GM12801 (cell line): ENCODE data around the gene MYLK2.

ENCODE experiments used
- CTCF ChIP-seq: IDR thresholded peaks from one replicate; pipeline ENCODE4 v1.5.1; 2011; ENCODE audit warnings: control low read depth; ENCODE audit not compliant: insufficient read length; ENCODE audit errors: extremely low read depth

The MYLK2 gene

GRCh38 chr20:31856516-31856915 is 37.4 kb downstream of the MYLK2 start:
- no peak for TF ChIP-seq CTCF

GRCh38 chr20:31857861-31858759 is 39.0 kb downstream of the MYLK2 start:
- no peak for TF ChIP-seq CTCF

GRCh38 chr20:31858760-31859083 is 39.6 kb downstream of the MYLK2 start:
- TF ChIP-seq CTCF: no peak

- TF ChIP-seq CTCF: no peak
Observed at GRCh38 chr20:31859266-31859997, 40.3 kb downstream of the MYLK2 start.

- TF ChIP-seq CTCF: no peak
Observed at GRCh38 chr20:31859998-31860380, 40.8 kb downstream of the MYLK2 start.

GRCh38 chr20:31860390-31861134 is 41.4 kb downstream of the MYLK2 start:
- TF ChIP-seq CTCF: no peak

GRCh38 chr20:31861135-31861384 is 41.9 kb downstream of the MYLK2 start:
- TF ChIP-seq CTCF: no peak
